22Rv1 (cell line): ENCODE measurements around the gene ACAP2.
"Not testable (repeated sequence)": the region's sequence is repeated elsewhere in the genome, so short reads cannot be mapped to it uniquely, and the experiment has no call there.

Experiments used
- H3K27ac ChIP-seq: fragments of 450-650 bp; 2 replicates; pipeline ENCODE4 v1.5.1; 2017
- ZFX ChIP-seq: fragments of 450-650 bp; IDR thresholded peaks from 2 replicates; pipeline ENCODE4 v1.6.1; 2017; ENCODE audit warnings: antibody characterized with exemption, borderline replicate concordance
- TF ChIP-seq, protein P1 (sequence below): fragments of 450-650 bp; IDR thresholded peaks from 2 replicates; pipeline ENCODE4 v1.5.1; 2017; ENCODE audit warnings: mild to moderate bottlenecking

The ACAP2 gene

DNA sequence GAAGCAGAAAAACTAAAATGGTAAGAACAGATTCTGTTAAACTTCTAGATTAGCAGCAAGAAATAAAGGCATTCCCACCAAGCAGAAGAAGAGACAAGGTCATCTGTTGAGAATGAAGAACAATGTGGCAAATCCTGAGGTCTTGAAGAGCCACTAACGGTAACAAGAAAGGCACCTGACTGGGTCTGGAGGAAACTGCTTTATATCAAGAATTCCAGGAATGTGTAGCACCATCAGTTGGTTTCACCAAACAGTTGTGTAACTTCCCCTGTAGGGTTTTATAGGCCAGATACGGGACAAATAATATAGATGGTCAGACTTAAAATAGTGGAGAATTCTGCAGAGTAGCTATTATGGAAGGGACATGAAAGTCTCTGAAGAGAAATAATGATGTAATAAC lies 57.3 kb downstream of the ACAP2 start:
- H3K27ac ChIP-seq = no peak overlapping the region

DNA sequence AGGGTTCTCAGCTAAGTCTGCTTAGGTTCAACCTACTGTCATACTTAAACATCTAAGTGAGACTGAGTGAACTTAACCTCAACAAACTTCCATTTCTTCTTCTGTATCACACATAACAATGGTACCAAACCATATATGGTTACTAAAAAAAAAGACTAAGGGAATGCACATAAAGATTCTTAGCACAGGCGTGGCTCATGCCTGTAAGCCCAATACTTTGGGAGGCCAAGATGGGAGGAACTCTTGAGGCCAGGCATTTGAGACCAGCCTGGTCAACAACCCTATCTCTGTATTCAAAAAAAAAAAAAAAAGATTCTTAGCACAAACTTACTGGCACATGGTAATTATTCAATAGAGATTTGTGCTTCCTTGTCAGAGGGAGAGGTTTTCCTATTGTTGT lies 57.9 kb downstream of the ACAP2 start:
- no peak overlapping the region for H3K27ac ChIP-seq

More for the DNA sequence above, 57.3 kb downstream of the ACAP2 start:
- no peak for TF ChIP-seq ZFX
- TF ChIP-seq, protein P1, sequence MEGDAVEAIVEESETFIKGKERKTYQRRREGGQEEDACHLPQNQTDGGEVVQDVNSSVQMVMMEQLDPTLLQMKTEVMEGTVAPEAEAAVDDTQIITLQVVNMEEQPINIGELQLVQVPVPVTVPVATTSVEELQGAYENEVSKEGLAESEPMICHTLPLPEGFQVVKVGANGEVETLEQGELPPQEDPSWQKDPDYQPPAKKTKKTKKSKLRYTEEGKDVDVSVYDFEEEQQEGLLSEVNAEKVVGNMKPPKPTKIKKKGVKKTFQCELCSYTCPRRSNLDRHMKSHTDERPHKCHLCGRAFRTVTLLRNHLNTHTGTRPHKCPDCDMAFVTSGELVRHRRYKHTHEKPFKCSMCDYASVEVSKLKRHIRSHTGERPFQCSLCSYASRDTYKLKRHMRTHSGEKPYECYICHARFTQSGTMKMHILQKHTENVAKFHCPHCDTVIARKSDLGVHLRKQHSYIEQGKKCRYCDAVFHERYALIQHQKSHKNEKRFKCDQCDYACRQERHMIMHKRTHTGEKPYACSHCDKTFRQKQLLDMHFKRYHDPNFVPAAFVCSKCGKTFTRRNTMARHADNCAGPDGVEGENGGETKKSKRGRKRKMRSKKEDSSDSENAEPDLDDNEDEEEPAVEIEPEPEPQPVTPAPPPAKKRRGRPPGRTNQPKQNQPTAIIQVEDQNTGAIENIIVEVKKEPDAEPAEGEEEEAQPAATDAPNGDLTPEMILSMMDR = no peak

DNA sequence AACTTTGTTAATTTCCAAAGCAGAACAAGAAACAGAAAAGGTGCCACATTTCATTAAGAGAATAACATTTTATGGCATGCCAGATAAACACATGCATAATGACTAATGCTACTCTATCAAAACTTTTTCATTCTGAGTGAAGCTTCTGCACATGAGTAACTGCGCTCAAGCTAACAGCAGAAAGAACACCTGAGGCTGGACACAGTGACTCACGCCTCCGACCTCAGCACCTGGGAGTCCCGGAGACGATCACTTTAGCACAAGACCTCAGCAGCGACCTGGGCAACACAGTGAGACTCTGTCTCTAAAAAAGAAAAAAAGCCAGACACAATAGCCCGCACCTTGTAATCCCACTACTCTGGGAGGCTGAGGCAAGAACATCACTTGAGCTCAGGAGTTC lies 70.6 kb downstream of the ACAP2 start:
- H3K27ac ChIP-seq = no peak overlapping the region
- TF ChIP-seq, protein P1 = no peak
- no peak for TF ChIP-seq ZFX

More for the DNA sequence above, 57.9 kb downstream of the ACAP2 start:
- TF ChIP-seq, protein P1 = no peak
- TF ChIP-seq ZFX = no peak

DNA sequence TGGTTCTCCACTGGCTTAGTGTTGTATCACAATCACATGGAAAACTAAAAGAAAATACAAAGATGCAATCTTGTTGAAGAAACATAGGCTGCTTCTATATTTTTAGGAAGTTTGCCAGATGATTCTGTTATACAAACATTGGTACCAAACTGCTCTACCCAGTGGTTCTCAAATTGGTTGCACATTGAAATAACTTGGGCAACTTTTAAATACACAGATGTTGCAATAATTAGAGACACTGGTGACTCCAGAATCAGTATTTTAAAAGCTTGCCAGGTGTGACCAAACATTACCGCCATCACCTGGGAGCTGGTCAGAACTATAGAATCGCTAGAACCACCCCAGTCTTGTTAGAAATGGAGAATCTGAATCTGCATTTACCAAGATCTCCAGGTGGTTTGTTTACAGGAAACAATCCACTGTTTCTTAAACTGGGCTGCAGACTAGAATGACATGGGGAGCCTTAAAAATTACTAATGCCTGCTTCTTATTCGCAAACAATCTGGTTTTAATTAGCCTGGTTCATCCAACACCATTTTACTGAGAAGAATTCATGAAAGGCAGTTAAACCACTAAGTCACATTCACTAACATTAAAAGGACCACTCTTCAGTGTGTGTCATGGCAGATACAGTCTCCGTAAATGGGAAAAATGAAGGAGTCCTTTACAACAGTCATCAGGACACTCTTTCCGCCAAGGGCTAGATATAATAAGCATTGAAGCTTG lies 76.5 kb downstream of the ACAP2 start:
- no peak overlapping the region for H3K27ac ChIP-seq
- TF ChIP-seq ZFX = no peak
- TF ChIP-seq, protein P1 = no peak

DNA sequence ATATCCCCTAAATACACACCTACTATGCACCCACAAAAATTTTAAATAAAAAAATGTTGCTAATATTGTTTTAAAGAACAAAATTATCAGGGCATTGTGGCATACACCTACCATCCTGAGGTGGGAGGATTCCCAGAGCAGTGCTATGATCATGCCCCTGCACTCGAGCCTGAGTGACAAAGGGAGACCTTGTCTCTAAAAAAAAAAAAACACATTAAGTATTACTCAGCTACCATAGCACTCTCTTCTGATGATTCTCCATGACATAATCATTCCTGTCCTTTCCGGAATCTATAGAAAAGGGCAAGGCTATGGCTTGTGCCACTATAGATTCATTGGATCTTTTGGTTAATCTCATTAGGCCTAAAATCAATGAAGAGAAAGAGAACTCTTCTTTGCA lies 77.4 kb downstream of the ACAP2 start:
- no peak overlapping the region for H3K27ac ChIP-seq
- TF ChIP-seq, protein P1 = no peak
- TF ChIP-seq ZFX = no peak

DNA sequence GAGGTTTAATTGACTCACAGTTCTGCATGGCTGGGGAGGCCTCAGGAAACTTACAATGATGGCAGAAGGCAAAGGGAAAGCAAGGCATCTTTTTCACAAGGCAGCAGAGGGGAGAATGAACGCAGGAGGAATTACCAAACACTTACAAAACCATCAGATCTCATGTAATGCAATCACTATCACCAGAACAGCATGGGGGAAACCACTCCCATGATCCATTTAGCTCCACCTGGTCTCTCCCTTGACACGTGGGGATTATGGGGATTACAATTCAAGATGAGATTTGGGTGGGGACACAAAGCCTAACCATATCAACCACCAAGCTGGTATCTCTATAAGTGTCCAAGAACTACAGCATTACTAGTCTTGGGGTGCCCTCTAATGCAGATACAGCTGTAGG lies 85.0 kb downstream of the ACAP2 start:
- H3K27ac ChIP-seq = not testable (repeated sequence)

DNA sequence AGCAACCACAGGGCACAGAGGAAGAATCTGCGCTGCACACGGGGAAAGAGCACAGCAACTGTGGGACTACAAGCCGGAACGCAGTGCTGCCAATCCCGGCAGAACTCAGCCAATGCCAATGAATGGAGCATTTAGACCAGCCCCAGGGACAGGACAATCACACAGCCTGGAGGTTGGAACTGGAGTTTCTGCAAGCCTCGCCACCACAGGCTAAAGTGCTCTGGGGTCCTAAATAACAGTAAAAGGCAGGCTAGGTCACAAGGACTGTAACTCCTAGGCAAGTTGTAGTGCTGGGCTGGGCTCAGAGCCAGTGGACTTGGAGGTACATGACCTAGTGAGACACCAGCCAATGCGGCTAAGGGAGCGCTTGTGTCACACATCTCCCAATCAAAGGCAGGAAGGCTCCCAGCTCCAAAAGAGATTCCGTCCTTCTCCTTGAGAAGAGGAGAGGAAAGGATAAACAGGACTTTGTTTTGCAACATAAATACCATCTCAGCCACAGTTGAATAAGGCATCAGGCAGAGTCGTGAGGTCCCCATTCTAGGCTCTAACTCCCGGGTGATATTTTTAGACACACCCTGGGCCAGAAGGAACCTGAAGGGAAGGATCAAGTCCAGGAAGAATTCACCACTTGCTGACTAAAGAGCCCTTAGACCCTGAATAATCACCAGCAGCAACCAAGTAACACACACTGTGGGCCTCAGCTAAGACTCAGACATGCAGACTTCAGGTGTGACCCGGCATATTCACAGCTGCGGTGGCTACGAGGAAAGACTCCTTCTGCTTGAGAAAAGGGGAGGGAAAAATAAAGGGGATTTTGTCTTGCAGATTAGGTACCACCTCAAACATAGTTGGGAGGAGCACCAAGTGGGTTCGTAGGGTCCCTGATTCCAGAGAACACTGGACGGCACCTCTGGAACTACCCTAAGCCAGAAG lies 86.4 kb downstream of the ACAP2 start:
- no peak overlapping the region for H3K27ac ChIP-seq
- TF ChIP-seq ZFX = no peak
- TF ChIP-seq, protein P1 = no peak

DNA sequence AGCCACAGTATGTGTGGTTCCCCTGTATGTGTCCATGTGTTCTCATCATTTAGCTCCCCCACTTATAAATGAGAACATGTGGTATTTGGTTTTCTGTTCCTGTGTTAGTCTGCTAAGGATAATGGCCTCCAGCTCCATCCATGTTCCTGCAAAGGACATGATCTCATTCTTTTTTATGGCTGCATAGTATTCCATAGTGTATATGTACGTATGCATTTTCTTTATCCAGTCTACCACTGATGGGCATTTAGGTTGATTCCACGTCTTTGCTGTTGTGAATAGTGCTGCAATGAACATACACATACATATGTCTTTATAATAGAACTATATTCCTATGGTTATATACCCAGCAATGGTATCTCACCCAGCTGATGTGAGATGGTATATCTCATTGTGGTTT lies 88.8 kb downstream of the ACAP2 start:
- H3K27ac ChIP-seq = not testable (repeated sequence)
